Naive B cell (primary cell): ENCODE results near the gene ARID2. TPM values are rescaled to one million over a fixed set of nuclear protein-coding genes. Genes with fewer than 3 reads are reported as not detected.
A peak's percentile ranks its signal among the peaks of the same experiment; 100 is the strongest.

Source experiments
- ATAC-seq, 2 donors: fragments of 150-1000 bp; cut with Tn5 transposase; 2 replicates each; pipeline ENCODE4 v1.10.0; 2021; ENCODE audit warnings: low read depth in 2 of 2, mild to moderate bottlenecking in 2 of 2, moderate library complexity in 2 of 2
- DNase-seq: peaks from one replicate; pipeline ENCODE4 v3.0.0; 2022
- H3K27ac Mint-ChIP-seq, 6 donors: one replicate each; pipeline ENCODE4 v1.8.0; 2020 to 2022; ENCODE audit warnings: mild to moderate bottlenecking in 6 of 6, mixed read lengths in 6 of 6, moderate library complexity in 5 of 6, inconsistent platforms in 2 of 6
- H3K27me3 Mint-ChIP-seq, 3 donors: one replicate each; pipeline ENCODE4 v1.8.0; 2021 to 2022; ENCODE audit warnings: mixed read lengths in 3 of 3, mild to moderate bottlenecking in 1 of 3
- H3K36me3 Mint-ChIP-seq, 2 donors: one replicate each; pipeline ENCODE4 v1.8.0; 2020 to 2022; ENCODE audit warnings: mixed read lengths in 2 of 2, inconsistent platforms in 1 of 2, mild to moderate bottlenecking in 1 of 2
- H3K4me1 Mint-ChIP-seq, 3 donors: one replicate each; pipeline ENCODE4 v1.8.0; 2020 to 2022; ENCODE audit warnings: mixed read lengths in 3 of 3, inconsistent platforms in 1 of 3, mild to moderate bottlenecking in 1 of 3, moderate library complexity in 1 of 3
- H3K4me3 Mint-ChIP-seq, 8 donors: one replicate each; pipeline ENCODE4 v1.8.0; 2020 to 2022; ENCODE audit warnings: mild to moderate bottlenecking in 8 of 8, mixed read lengths in 8 of 8, moderate library complexity in 8 of 8, inconsistent platforms in 2 of 8
- H3K9me3 Mint-ChIP-seq, 7 donors: one replicate each; pipeline ENCODE4 v1.8.0; 2020 to 2022; ENCODE audit warnings: mixed read lengths in 7 of 7, mild to moderate bottlenecking in 5 of 7, inconsistent platforms in 2 of 7, moderate library complexity in 1 of 7
- polyA plus RNA-seq, 6 donors: library from polyadenylated mRNA; unstranded; fragments of 300-500 nt; fragmentation: Illumina TruSeq; gene quantifications; one replicate each; pipeline ENCODE4 v1.2.3, GENCODE V29; 2021; ENCODE audit warnings: low read depth in 6 of 6

The ARID2 gene
- polyA plus RNA-seq, 6 donors from 2014 or later, result 5.7 to 14.9 (median 9.1) TPM

DNA sequence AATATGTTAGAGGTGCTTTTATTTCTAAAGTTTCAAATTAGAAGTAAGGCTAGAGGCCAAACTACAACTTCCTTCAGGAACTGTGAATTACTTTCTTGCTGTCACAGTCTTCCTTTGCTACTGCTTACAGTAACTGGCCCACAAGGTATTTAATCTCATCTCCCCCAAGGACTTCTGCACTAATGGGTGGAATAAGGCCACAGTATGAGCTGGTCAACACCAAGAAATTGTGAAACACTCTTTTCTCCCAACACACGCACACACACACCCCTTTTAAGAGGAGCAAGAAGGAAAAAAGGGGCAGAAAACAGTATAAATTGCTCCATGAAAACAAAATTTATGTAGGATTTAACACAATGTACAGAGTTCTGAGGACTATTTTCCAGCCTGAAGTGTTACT lies 215.3 kb downstream of the ARID2 start:
- DNase-seq (no peak), ATAC-seq (no peak)
- Mint-ChIP-seq H3K27me3 (no peaks in the 10 kb centered on the region), H3K27ac (peak overlapping the region in 1 of 6 donors; percentile 30), H3K4me3 (no peak overlapping the region), H3K9me3 (no peaks in the 10 kb centered on the region), H3K36me3 (peaks cover 31 to 57% of the 10 kb centered on the region in 2 donors), H3K4me1 (peaks cover 2 to 14% (median 6%) of the 10 kb centered on the region in 3 donors)

DNA sequence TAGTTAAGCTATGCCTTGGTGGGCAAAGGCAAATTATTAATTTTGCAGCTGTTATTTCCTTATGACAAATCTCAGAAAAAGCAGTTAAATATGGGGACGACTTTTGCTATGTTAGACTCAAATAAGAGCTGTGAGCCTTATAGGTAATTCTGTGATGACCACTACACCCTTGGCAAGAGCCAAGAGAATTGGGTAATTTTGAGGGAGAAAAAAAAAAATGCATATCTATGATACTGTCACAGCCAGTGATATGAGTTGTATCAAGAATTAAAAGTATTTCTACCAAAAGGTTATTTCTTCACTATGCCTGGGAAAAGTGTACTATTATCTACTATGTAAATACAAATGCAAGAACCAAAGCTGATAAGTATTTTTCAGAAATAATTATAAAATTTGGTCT lies 216.9 kb downstream of the ARID2 start:
- DNase-seq (no peak), ATAC-seq (no peak)
- H3K27ac Mint-ChIP-seq, result peak overlapping the region in 1 of 6 donors; percentile 27
- H3K4me3 Mint-ChIP-seq, result no peak overlapping the region
- peaks cover 28 to 47% of the 10 kb centered on the region in 2 donors for H3K36me3 Mint-ChIP-seq
- H3K27me3 Mint-ChIP-seq, result no peaks in the 10 kb centered on the region
- H3K9me3 Mint-ChIP-seq, result no peaks in the 10 kb centered on the region
- peaks cover 2 to 18% (median 4%) of the 10 kb centered on the region in 3 donors for H3K4me1 Mint-ChIP-seq

DNA sequence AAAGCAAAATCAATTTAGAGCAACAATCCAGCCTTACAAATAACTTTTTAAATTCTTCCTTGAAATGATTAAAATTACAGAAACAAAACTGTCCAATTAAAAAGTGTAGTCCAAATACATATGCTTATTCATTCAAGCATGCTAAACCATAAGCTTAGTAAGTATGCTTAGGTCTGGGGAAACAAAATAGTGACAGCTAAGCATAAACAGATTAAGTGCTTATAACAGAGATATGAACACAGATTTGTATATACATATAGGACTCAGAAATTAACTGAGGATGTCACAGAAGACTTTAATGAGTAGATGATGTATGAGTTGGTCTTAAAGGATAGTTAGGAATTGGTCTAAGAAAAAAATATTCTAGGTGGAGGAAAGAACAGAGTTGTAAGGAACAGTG lies 219.0 kb downstream of the ARID2 start:
- Mint-ChIP-seq H3K36me3 (peaks cover 10 to 32% of the 10 kb centered on the region in 2 donors), H3K27ac (peak overlapping the region in 2 of 6 donors; percentile 10 to 78), H3K27me3 (no peaks in the 10 kb centered on the region), H3K4me1 (peaks cover 0 to 10% (median 2%) of the 10 kb centered on the region in 3 donors), H3K9me3 (no peaks in the 10 kb centered on the region), H3K4me3 (no peak overlapping the region)
- ATAC-seq, result no peak
- DNase-seq, result no peak
